Left renal cortex interstitium (tissue), 4 donors: ENCODE results near the gene ARHGAP4. TPM values are rescaled to one million over a fixed set of nuclear protein-coding genes. Genes with fewer than 3 reads are reported as not detected.

Experiments used
- DNase-seq, 4 donors: peaks; one replicate each; pipeline ENCODE4 v3.0.0-alpha.2; 2013; ENCODE audit warnings: low read depth in 4 of 4, low spot score in 2 of 4, missing footprints in 1 of 4
- polyA plus RNA-seq, 4 donors: library from polyadenylated mRNA; unstranded; fragments of 120-200 nt; gene quantifications; one replicate each; pipeline ENCODE4 v1.2.1, GENCODE V29; 2013; ENCODE audit not compliant: insufficient read length in 4 of 4

The ARHGAP4 gene
- polyA plus RNA-seq, 4 donors = 19.0 to 48.5 (median 36.0) TPM

GRCh38 chrX:153909024-153909979 is 16.8 kb downstream of the ARHGAP4 start:
- no peak for DNase-seq

- no peak for DNase-seq
Observed at GRCh38 chrX:153908219-153908860, 17.7 kb downstream of the ARHGAP4 start.

GRCh38 chrX:153907456-153907855 is 18.6 kb downstream of the ARHGAP4 start:
- no peak for DNase-seq

- DNase-seq = no peak
Observed at GRCh38 chrX:153906126-153906917, 19.7 kb downstream of the ARHGAP4 start.

- no peak for DNase-seq
Observed at GRCh38 chrX:153905481-153906095, 20.5 kb downstream of the ARHGAP4 start.

- no peak for DNase-seq
Observed at GRCh38 chrX:153903991-153904957, 21.8 kb downstream of the ARHGAP4 start, which contains the start of gene AVPR2. TSS of gene AVPR2 (plus strand) at chrX:153904673. CDS start at chrX:153905146, 473 bp downstream.

GRCh38 chrX:153903238-153903980 is 22.7 kb downstream of the ARHGAP4 start:
- DNase-seq = no peak

- no peak for DNase-seq
Observed at GRCh38 chrX:153902385-153902784, 23.7 kb downstream of the ARHGAP4 start.

- no peak for DNase-seq
Observed at GRCh38 chrX:153901753-153902140, 24.3 kb downstream of the ARHGAP4 start.

- DNase-seq = no peak
Observed at GRCh38 chrX:153900831-153901752, 25.0 kb downstream of the ARHGAP4 start.

- DNase-seq = no peak
Observed at GRCh38 chrX:153897899-153898298, 28.2 kb downstream of the ARHGAP4 start.

- DNase-seq = no peak
Observed at GRCh38 chrX:153889123-153889522, 36.9 kb downstream of the ARHGAP4 start.

GRCh38 chrX:153888344-153888743 is 37.7 kb downstream of the ARHGAP4 start:
- DNase-seq = no peak

GRCh38 chrX:153887385-153887784 is 38.7 kb downstream of the ARHGAP4 start:
- no peak for DNase-seq

GRCh38 chrX:153886915-153887314 is 39.1 kb downstream of the ARHGAP4 start:
- no peak for DNase-seq

GRCh38 chrX:153885968-153886903 is 39.8 kb downstream of the ARHGAP4 start, which contains the start of gene L1CAM:
TSS of gene L1CAM (minus strand) at chrX:153886173. CDS start at chrX:153875836, 10,337 bp downstream.
- DNase-seq = no peak
